Parathyroid adenoma (tissue), 2 donors: Measurements from ENCODE around the gene RHBDF1.

ENCODE experiments used
- H2AFZ ChIP-seq: fragments of 300-600 bp; sonication (generic); one replicate; pipeline ENCODE4 v1.7.0; 2017; ENCODE audit warnings: antibody characterized with exemption, mild to moderate bottlenecking
- H3K27ac ChIP-seq: fragments of 300-600 bp; sonication (generic); one replicate; pipeline ENCODE4 v1.7.0; 2017
- H3K27me3 ChIP-seq: fragments of 300-600 bp; sonication (generic); one replicate; pipeline ENCODE4 v1.7.0; 2017; ENCODE audit warnings: low read length; ENCODE audit not compliant: control insufficient read depth, insufficient read depth
- H3K36me3 ChIP-seq: fragments of 300-600 bp; sonication (generic); one replicate; pipeline ENCODE4 v1.7.0; 2017; ENCODE audit warnings: low read length; ENCODE audit not compliant: control insufficient read depth, insufficient read depth
- H3K4me1 ChIP-seq: fragments of 300-600 bp; sonication (generic); one replicate; pipeline ENCODE4 v1.7.0; 2017; ENCODE audit warnings: control low read depth
- H3K4me2 ChIP-seq: fragments of 300-600 bp; sonication (generic); one replicate; pipeline ENCODE4 v1.7.0; 2017; ENCODE audit warnings: low read length
- H3K4me3 ChIP-seq: fragments of 300-600 bp; sonication (generic); one replicate; pipeline ENCODE4 v1.7.0; 2017; ENCODE audit warnings: low read depth, low read length
- H3K79me2 ChIP-seq: fragments of 300-600 bp; sonication (generic); one replicate; pipeline ENCODE4 v1.7.0; 2017; ENCODE audit warnings: control low read depth
- H3K9ac ChIP-seq: fragments of 300-600 bp; sonication (generic); one replicate; pipeline ENCODE4 v1.7.0; 2017; ENCODE audit warnings: mild to moderate bottlenecking
- H3K9me3 ChIP-seq: fragments of 300-600 bp; sonication (generic); one replicate; pipeline ENCODE4 v1.7.0; 2017; ENCODE audit warnings: low read length; ENCODE audit not compliant: control insufficient read depth
- TF ChIP-seq, protein P1 (sequence below): fragments of 300-600 bp; sonication (generic); IDR thresholded peaks from one replicate; pipeline ENCODE4 v1.7.0; 2017; ENCODE audit warnings: antibody characterized with exemption, mild to moderate bottlenecking
- donor health status: primary hyperparathyroidism.

The RHBDF1 gene

GRCh38 chr16:66309-67182 is 5.9 kb downstream of the RHBDF1 start:
- TF ChIP-seq, protein P1, sequence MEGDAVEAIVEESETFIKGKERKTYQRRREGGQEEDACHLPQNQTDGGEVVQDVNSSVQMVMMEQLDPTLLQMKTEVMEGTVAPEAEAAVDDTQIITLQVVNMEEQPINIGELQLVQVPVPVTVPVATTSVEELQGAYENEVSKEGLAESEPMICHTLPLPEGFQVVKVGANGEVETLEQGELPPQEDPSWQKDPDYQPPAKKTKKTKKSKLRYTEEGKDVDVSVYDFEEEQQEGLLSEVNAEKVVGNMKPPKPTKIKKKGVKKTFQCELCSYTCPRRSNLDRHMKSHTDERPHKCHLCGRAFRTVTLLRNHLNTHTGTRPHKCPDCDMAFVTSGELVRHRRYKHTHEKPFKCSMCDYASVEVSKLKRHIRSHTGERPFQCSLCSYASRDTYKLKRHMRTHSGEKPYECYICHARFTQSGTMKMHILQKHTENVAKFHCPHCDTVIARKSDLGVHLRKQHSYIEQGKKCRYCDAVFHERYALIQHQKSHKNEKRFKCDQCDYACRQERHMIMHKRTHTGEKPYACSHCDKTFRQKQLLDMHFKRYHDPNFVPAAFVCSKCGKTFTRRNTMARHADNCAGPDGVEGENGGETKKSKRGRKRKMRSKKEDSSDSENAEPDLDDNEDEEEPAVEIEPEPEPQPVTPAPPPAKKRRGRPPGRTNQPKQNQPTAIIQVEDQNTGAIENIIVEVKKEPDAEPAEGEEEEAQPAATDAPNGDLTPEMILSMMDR: no peak
- Histone ChIP-seq H3K27me3 (no peaks in the 10 kb centered on the region), H3K27ac (no peak overlapping the region), H3K9ac (no peak overlapping the region), H3K9me3 (no peaks in the 10 kb centered on the region), H3K79me2 (peaks cover 12% of the 10 kb centered on the region), H3K36me3 (no peaks in the 10 kb centered on the region), H3K4me3 (no peak overlapping the region), H3K4me2 (no peak overlapping the region), H3K4me1 (peaks cover 6% of the 10 kb centered on the region), H2AFZ (no peak overlapping the region)

DNA sequence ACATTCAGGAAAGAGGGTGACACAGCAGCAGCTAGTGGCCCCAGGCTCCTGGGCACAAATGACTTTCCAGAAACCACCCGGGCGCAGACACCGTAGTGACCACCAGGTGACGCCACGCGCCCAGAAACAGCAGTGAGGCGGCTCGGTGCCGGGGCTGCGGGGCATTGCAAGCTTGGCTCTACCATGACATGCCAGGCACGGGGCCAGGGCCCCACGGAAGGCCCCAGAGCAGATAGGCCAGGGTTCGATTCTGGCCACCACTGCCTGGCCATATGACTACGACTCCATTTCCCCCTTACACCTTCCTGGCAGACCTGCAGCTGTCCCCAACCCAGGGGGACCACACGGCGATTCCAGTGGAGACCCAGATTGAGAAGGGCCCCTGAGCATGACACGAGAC is 6.7 kb downstream of the RHBDF1 start:
- no peaks in the 10 kb centered on the region for H3K36me3 ChIP-seq
- H3K9ac ChIP-seq: no peak overlapping the region
- H3K9me3 ChIP-seq: no peaks in the 10 kb centered on the region
- no peaks in the 10 kb centered on the region for H3K27me3 ChIP-seq
- no peak overlapping the region for H3K27ac ChIP-seq
- H2AFZ ChIP-seq: no peak overlapping the region
- H3K4me1 ChIP-seq: peaks cover 3% of the 10 kb centered on the region
- H3K79me2 ChIP-seq: peaks cover 12% of the 10 kb centered on the region
- TF ChIP-seq, protein P1: peak; percentile 96
- no peak overlapping the region for H3K4me2 ChIP-seq
- H3K4me3 ChIP-seq: no peak overlapping the region

DNA sequence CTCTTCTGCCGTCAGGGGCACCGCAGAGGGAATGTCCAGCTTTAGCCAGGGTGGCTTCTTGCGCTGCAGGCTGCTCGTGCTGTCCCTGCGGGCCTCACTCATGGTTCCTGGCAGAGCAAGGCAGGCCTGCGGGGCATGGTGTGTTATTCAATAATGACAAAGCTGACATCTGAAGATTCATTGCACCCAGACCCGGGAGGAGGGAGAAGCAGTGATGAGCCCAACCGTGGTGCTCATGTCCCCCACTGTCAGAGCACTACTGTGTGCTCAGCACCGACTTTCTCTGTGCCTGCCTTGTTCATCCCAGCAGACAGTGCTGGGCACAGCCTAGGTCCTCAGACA is 7.5 kb downstream of the RHBDF1 start:
- H3K36me3 ChIP-seq: no peaks in the 10 kb centered on the region
- H3K9ac ChIP-seq: no peak overlapping the region
- no peak overlapping the region for H3K4me3 ChIP-seq
- H3K27ac ChIP-seq: no peak overlapping the region
- TF ChIP-seq, protein P1: no peak
- no peaks in the 10 kb centered on the region for H3K27me3 ChIP-seq
- peaks cover 12% of the 10 kb centered on the region for H3K79me2 ChIP-seq
- H3K4me2 ChIP-seq: no peak overlapping the region
- no peaks in the 10 kb centered on the region for H3K9me3 ChIP-seq
- H2AFZ ChIP-seq: no peak overlapping the region
- H3K4me1 ChIP-seq: peaks cover 3% of the 10 kb centered on the region

- no peak overlapping the region for H3K27ac ChIP-seq
- H3K4me1 ChIP-seq: peaks cover 3% of the 10 kb centered on the region
- H3K79me2 ChIP-seq: peaks cover 12% of the 10 kb centered on the region
- no peak overlapping the region for H2AFZ ChIP-seq
- TF ChIP-seq, protein P1: no peak
- H3K9me3 ChIP-seq: no peaks in the 10 kb centered on the region
- no peak overlapping the region for H3K4me3 ChIP-seq
- H3K4me2 ChIP-seq: no peak overlapping the region
- H3K36me3 ChIP-seq: no peaks in the 10 kb centered on the region
- H3K27me3 ChIP-seq: no peaks in the 10 kb centered on the region
- H3K9ac ChIP-seq: no peak overlapping the region
Measured at GRCh38 chr16:63998-64913, 8.2 kb downstream of the RHBDF1 start.
